KMS-11 (cell line): ENCODE data around the gene CAPN14.

ENCODE experiments used
- H2AFZ ChIP-seq: fragments of 200-600 bp; sonication (generic); 2 replicates; pipeline ENCODE4 v1.6.1; 2016; ENCODE audit warnings: antibody characterized with exemption, mixed run types, low read depth
- H3K27ac ChIP-seq: fragments of 200-600 bp; sonication (generic); 2 replicates; pipeline ENCODE4 v1.6.1; 2016; ENCODE audit warnings: mild to moderate bottlenecking, mixed run types
- H3K27me3 ChIP-seq: fragments of 200-600 bp; sonication (generic); 2 replicates; pipeline ENCODE4 v1.6.1; 2017; ENCODE audit warnings: mild to moderate bottlenecking, low read depth, mixed run types, moderate library complexity; ENCODE audit not compliant: insufficient read depth
- H3K36me3 ChIP-seq: fragments of 200-600 bp; sonication (generic); 2 replicates; pipeline ENCODE4 v1.6.1; 2017; ENCODE audit warnings: mild to moderate bottlenecking, mixed run types; ENCODE audit not compliant: insufficient read depth
- H3K4me1 ChIP-seq: fragments of 200-600 bp; sonication (generic); 2 replicates; pipeline ENCODE4 v1.6.1; 2016; ENCODE audit warnings: mild to moderate bottlenecking, low read depth, mixed run types; ENCODE audit not compliant: poor library complexity, severe bottlenecking
- H3K4me2 ChIP-seq: fragments of 200-600 bp; sonication (generic); 2 replicates; pipeline ENCODE4 v1.7.0; 2016; ENCODE audit warnings: mild to moderate bottlenecking, mixed run types
- H3K4me3 ChIP-seq: fragments of 200-600 bp; sonication (generic); IDR thresholded peaks from 2 replicates; pipeline ENCODE4 v1.6.1; 2017; ENCODE audit warnings: low read depth, low read length, mixed read lengths; ENCODE audit not compliant: insufficient read depth
- H3K79me2 ChIP-seq: fragments of 200-600 bp; sonication (generic); 2 replicates; pipeline ENCODE4 v1.6.1; 2016; ENCODE audit warnings: low read depth, mixed run types; ENCODE audit not compliant: insufficient read depth
- H3K9ac ChIP-seq: fragments of 200-600 bp; sonication (generic); 2 replicates; pipeline ENCODE4 v1.6.1; 2016; ENCODE audit warnings: mild to moderate bottlenecking, mixed run types
- H4K20me1 ChIP-seq: fragments of 200-600 bp; sonication (generic); 2 replicates; pipeline ENCODE4 v1.6.1; 2016; ENCODE audit warnings: mild to moderate bottlenecking, mixed run types; ENCODE audit not compliant: insufficient read depth
- CTCF ChIP-seq: fragments of 200-600 bp; sonication (generic); conservative IDR thresholded peaks from 2 replicates; pipeline ENCODE4 v1.6.1; 2017; ENCODE audit warnings: low read depth, mild to moderate bottlenecking, antibody characterized with exemption, low read length, moderate library complexity, mixed read lengths

CAPN14 gene

DNA sequence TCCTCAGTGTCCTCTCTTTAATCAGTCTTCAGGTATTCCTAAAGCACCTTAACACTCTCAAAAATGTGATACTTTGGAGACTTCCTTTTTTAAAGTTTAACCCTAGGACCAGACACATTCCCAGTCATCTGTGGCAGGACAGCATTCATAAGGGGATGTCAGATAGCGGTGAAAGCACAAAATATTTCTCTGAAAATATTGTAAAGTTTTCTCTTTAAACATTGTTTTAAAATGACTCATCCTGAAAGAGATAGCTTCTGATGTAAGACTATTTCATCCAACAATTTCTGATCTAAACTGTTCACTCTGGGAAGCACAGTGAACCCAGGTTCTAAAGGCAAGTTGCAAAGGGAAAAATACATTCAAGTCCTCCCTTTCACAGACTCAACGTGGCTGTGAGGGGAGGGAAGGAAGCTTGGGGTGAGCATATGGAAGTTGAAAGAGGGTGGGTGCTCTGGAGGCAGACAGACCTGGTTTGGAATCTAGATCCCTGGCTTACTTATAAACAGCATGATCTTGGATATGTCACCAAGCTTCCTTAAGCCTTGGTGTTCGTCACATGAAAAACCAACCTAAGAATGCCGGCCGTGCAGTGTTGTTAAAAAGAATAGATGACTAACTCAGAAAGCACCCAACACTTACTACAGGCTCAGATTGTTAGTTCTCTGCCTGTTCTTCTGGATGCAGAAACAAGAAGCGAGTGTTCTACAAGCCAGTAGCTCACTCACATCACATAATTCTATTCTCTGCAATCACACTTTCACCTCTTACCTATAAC, 91.2 kb downstream of the CAPN14 start:
- Histone ChIP-seq H3K9ac (no peak overlapping the region), H2AFZ (no peak overlapping the region), H4K20me1 (no peaks in the 10 kb centered on the region), H3K27ac (no peak overlapping the region), H3K79me2 (no peaks in the 10 kb centered on the region), H3K4me1 (no peaks in the 10 kb centered on the region), H3K4me2 (no peak overlapping the region), H3K27me3 (no peaks in the 10 kb centered on the region), H3K36me3 (no peaks in the 10 kb centered on the region), H3K4me3 (no peak overlapping the region)
- TF ChIP-seq CTCF = no peak

DNA sequence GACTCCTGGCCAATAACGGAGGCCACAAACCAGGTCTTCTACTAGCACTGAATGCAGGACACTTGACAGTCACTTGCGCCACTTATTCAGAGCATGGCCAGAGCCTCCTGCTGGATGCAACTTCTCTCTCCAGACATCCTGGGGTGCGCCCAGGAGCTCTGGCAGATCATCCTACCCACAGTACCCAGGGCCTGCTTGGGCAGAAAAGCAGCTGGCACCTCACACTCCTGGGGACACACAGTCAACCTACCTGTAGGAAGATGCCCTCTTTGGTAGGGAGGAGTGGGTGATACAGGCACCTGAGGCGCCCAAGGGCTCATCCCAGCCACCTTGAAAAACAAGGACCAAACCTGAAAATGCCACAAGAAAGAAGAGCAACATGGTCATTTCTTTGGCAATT, 92.4 kb downstream of the CAPN14 start:
- Histone ChIP-seq H3K27me3 (no peaks in the 10 kb centered on the region), H3K79me2 (no peaks in the 10 kb centered on the region), H3K4me1 (no peaks in the 10 kb centered on the region), H3K9ac (no peak overlapping the region), H3K4me2 (no peak overlapping the region), H3K36me3 (no peaks in the 10 kb centered on the region), H3K4me3 (no peak overlapping the region), H2AFZ (no peak overlapping the region), H3K27ac (no peak overlapping the region), H4K20me1 (no peaks in the 10 kb centered on the region)
- no peak for TF ChIP-seq CTCF
